ENCODE data around the gene AMMECR1L.

GRCh38 chr2:127847931-127848330, 37.8 kb downstream of the AMMECR1L start:
- TF ChIP-seq, protein P1, sequence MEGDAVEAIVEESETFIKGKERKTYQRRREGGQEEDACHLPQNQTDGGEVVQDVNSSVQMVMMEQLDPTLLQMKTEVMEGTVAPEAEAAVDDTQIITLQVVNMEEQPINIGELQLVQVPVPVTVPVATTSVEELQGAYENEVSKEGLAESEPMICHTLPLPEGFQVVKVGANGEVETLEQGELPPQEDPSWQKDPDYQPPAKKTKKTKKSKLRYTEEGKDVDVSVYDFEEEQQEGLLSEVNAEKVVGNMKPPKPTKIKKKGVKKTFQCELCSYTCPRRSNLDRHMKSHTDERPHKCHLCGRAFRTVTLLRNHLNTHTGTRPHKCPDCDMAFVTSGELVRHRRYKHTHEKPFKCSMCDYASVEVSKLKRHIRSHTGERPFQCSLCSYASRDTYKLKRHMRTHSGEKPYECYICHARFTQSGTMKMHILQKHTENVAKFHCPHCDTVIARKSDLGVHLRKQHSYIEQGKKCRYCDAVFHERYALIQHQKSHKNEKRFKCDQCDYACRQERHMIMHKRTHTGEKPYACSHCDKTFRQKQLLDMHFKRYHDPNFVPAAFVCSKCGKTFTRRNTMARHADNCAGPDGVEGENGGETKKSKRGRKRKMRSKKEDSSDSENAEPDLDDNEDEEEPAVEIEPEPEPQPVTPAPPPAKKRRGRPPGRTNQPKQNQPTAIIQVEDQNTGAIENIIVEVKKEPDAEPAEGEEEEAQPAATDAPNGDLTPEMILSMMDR (IDR thresholded peaks at IDR 0.05): no peak
- TF ChIP-seq POLR2A (IDR thresholded peaks at IDR 0.05): no peak
